ENCODE results near the gene TCTN1. TPM values are rescaled to one million over a fixed set of nuclear protein-coding genes. Genes with fewer than 3 reads are reported as not detected.

Gene TCTN1
- total and polyA plus RNA-seq, 2 of the 8 experiments (the other 6 are each of a cell fraction or from before 2014, with no cell fraction given), result 14.7 to 16.4 TPM

DNA sequence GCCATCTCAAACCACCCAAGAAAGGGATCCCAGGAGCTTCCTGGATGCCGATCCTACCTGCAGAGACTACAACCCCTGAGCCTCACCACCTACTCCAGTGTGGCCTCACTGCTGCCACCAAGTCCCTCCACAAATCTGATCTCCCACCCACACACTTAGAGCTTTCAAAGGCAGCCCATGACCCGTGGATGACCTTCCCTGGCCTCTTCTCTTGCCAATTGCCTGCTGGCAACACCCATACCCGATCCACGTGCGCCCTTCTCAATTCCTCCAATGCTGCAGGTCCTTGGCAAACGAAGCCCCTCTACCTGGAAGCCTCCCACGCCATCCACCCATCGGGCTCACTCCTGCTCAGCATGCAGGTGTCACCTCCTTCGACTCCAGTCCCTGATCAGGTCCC, 44.3 kb downstream of the TCTN1 start:
- H4K91ac ChIP-seq (replicated peaks; ENCODE audit: insufficient read length, low read length), result no peak overlapping the region
- no peak overlapping the region for H4K5ac ChIP-seq (ENCODE audit: insufficient read length, low read depth, low read length)
- peaks cover 2 to 9% (median 3%) of the 10 kb centered on the region in 4 experiments; a peak in 6 of 7 replicates for H3K4me1 ChIP-seq (replicated peaks in 1 of 4; ENCODE audit: control insufficient read depth in 3 of 4, insufficient read depth in 4 of 4, low read length in 3 of 4)
- H3K79me1 ChIP-seq (ENCODE audit: low read depth, low read length), result no peaks in the 10 kb centered on the region
- H2BK15ac ChIP-seq (ENCODE audit: low read length), result no peak overlapping the region
- no peak overlapping the region for H3K4ac ChIP-seq (replicated peaks; ENCODE audit: insufficient read length, low read depth, low read length)
- H3K23ac ChIP-seq (ENCODE audit: insufficient read length), result no peak overlapping the region
- H2AK5ac ChIP-seq (ENCODE audit: low read depth, low read length), result no peak overlapping the region
- no peak for FAIRE-seq
- no peaks in the 10 kb centered on the region for H3K79me2 ChIP-seq (ENCODE audit: control insufficient read depth in 1 of 2, insufficient read depth in 2 of 2, low read length in 2 of 2)
- POLR2A ChIA-PET (ENCODE audit: partially characterized antibody), result interaction anchor here (0.8 to 1.1 kb wide), 2 partner anchors 12 to 31 kb away, joined by 3 to 4 read pairs; partner anchors contain the start of gene HVCN1
- no peak overlapping the region for H3K18ac ChIP-seq (ENCODE audit: extremely low read depth, low read length)
- H3K14ac ChIP-seq (ENCODE audit: insufficient read length), result no peak overlapping the region
- no peak overlapping the region for H3K27ac ChIP-seq (ENCODE audit: low read depth, low read length)
- CTCF ChIA-PET (ENCODE audit: partially characterized antibody), result interaction anchor here (0.5 to 1.2 kb wide), 4 partner anchors 12 to 1774 kb away, joined by 3 read pairs; partner anchors contain the start of gene CCDC63
- no peaks in the 10 kb centered on the region for H4K20me1 ChIP-seq (replicated peaks in 1 of 2; ENCODE audit: control insufficient read depth in 1 of 2, insufficient read depth in 2 of 2, low read length in 2 of 2)
- H3K23me2 ChIP-seq (ENCODE audit: low read depth, low read length), result no peaks in the 10 kb centered on the region
- no peaks in the 10 kb centered on the region for H3K36me3 ChIP-seq (ENCODE audit: control insufficient read depth in 2 of 4, insufficient read depth in 4 of 4, low read length in 3 of 4)
- H3K27me3 ChIP-seq (replicated peaks in 1 of 4; ENCODE audit: control insufficient read depth in 3 of 4, extremely low read depth in 1 of 4, insufficient read depth in 3 of 4, low read length in 3 of 4), result no peaks in the 10 kb centered on the region
- H2BK120ac ChIP-seq (replicated peaks; ENCODE audit: low read depth, low read length), result no peak overlapping the region
- H3K9ac ChIP-seq (replicated peaks in 1 of 4; ENCODE audit: extremely low read depth in 1 of 4, low read depth in 3 of 4, low read length in 3 of 4), result no peak overlapping the region
- H2BK12ac ChIP-seq (ENCODE audit: low read depth, low read length), result no peak overlapping the region
- WGBS, 2 experiments (ENCODE audit: extremely low coverage in 1 of 2, insufficient coverage in 1 of 2, insufficient read length in 1 of 2, insufficient replicate concordance in 2 of 2, low coverage in 1 of 2, low lambda C conversion rate in 2 of 2, missing lambda C conversion rate in 1 of 2), result 86% methylated on average over 6 of the region's 9 CpGs; no CpG with 5 or more reads in 1 of the 2 experiments
- no peak for DNase-seq (ENCODE audit: low read depth in 1 of 2, low spot score in 2 of 2)
- H4K8ac ChIP-seq (ENCODE audit: extremely low read depth, insufficient read depth, low read length), result no peak overlapping the region
- no peak overlapping the region for H3K4me3 ChIP-seq (ENCODE audit: extremely low read depth in 1 of 4, insufficient read depth in 2 of 4, low read depth in 3 of 4, low read length in 4 of 4)
- no peak overlapping the region for H3K4me2 ChIP-seq (ENCODE audit: insufficient read depth in 1 of 2, low read depth in 2 of 2, low read length in 2 of 2)
- no peak overlapping the region for H2BK5ac ChIP-seq (ENCODE audit: low read depth, low read length)
- no peak overlapping the region for H2BK20ac ChIP-seq (ENCODE audit: low read length)
- no peak overlapping the region for H2AFZ ChIP-seq (ENCODE audit: low read length)
- no peak overlapping the region for H3K56ac ChIP-seq (replicated peaks; ENCODE audit: insufficient read length, low read depth, low read length)
- H3K9me3 ChIP-seq (ENCODE audit: insufficient read depth in 2 of 2, low read depth in 1 of 2, low read length in 1 of 2), result no peaks in the 10 kb centered on the region
- TF ChIP-seq TBP (IDR thresholded peaks at IDR 0.05; ENCODE audit: low read depth, low read length) (no peak), RNF2 (IDR thresholded peaks at IDR 0.05; ENCODE audit: borderline replicate concordance, low read depth, low read length, missing control alignments, poor library complexity, severe bottlenecking) (no peak), CREB1 (IDR thresholded peaks at IDR 0.05) (no peak), RAD21 (IDR thresholded peaks at IDR 0.05 in 1 of 2, conservative IDR thresholded peaks at IDR 0.05 in 1 of 2; ENCODE audit: low read depth in 2 of 2, low read length in 2 of 2) (no peak)

Measured in H1 (cell line).